ENCODE measurements around the gene NLRP11. TPM values are rescaled to one million over a fixed set of nuclear protein-coding genes. Genes with fewer than 3 reads are reported as not detected.

Gene NLRP11
- total and polyA plus RNA-seq, 9 of the 15 experiments (the other 6 are each of a cell fraction or from before 2014, with no cell fraction given) = 0.07 to 0.29 (median 0.12) TPM; not detected in 1

DNA sequence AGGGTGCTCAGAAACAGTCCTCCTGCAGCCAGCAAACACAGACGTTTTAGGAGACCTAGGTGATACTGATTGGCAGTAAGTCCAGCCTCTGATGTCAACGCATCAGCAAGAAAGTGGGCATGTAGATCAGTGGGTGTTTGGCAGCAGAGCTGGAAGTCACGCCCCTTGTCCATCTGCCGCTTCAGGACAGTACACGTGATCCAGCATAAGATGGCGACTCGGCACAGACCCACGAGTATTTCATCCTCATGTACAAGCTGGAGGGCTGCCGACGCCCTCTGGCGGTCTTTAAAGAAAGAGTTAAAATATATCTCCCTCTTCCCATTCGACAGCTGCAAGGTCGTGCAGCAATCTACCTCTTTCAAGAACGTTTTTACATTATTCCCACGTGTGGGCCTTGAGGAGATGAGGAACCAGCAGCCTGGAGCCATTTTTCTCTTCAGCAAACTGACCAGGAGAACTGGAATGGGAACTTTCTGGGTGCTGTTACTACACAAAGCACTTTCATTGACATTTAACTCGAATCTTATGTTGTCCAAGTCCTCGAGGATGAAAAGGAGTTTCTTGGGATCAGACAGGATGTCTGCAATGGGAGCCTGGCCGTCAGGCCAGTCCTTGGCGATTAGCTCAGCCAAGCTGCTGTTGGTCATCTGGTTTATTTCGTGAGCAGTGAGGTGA lies 22.3 kb downstream of the NLRP11 start (continued):
- TF ChIP-seq STAT5B (CRISPR knock-in tag; IDR thresholded peaks at IDR 0.05) (no peak), ZNF12 (CRISPR knock-in tag; IDR thresholded peaks at IDR 0.05) (no peak), NBN (IDR thresholded peaks at IDR 0.05; ENCODE audit: low read depth) (no peak), RAD51 (IDR thresholded peaks at IDR 0.05; ENCODE audit: borderline replicate concordance, low read depth) (peak; percentile 86), SP2 (IDR thresholded peaks at IDR 0.05; ENCODE audit: extremely low read depth, low read depth, low read length, poor library complexity, severe bottlenecking) (no peak), HNRNPLL (IDR thresholded peaks at IDR 0.05; ENCODE audit: low read depth, low read length, poor library complexity, severe bottlenecking) (no peak), PHF20 (IDR thresholded peaks at IDR 0.05; ENCODE audit: partially characterized antibody) (peak; percentile 72), ZNF696 (CRISPR knock-in tag; conservative IDR thresholded peaks at IDR 0.05) (no peak), NFIC (IDR thresholded peaks at IDR 0.05) (peak; percentile 19; the same call in 1 of the 2 replicates), SMARCE1 (IDR thresholded peaks at IDR 0.05) (no peak), ZFPM2 (CRISPR knock-in tag; IDR thresholded peaks at IDR 0.05) (no peak), HNRNPH1 (optimal IDR thresholded peaks at IDR 0.05; ENCODE audit: low read depth, low read length) (no peak), CBX2 (IDR thresholded peaks at IDR 0.05; ENCODE audit: insufficient read depth, low read length, poor library complexity, severe bottlenecking) (no peak), ZNF184 (CRISPR knock-in tag; IDR thresholded peaks at IDR 0.05) (no peak), ZNF408 (CRISPR knock-in tag; IDR thresholded peaks at IDR 0.05; ENCODE audit: low read depth) (no peak), SAFB2 (IDR thresholded peaks at IDR 0.05; ENCODE audit: borderline replicate concordance, low read depth, low read length, severe bottlenecking) (no peak), ZNF140 (CRISPR knock-in tag; IDR thresholded peaks at IDR 0.05) (no peak), SREBF2 (CRISPR knock-in tag; IDR thresholded peaks at IDR 0.05) (no peak), PHTF2 (CRISPR knock-in tag; IDR thresholded peaks at IDR 0.05) (no peak), ZKSCAN8 (CRISPR knock-in tag; IDR thresholded peaks at IDR 0.05) (no peak), POLR3A (IDR thresholded peaks at IDR 0.05; ENCODE audit: borderline replicate concordance, extremely low read depth, insufficient read depth, insufficient read length) (no peak), HCFC1 (IDR thresholded peaks at IDR 0.05; ENCODE audit: low read depth, low read length) (0 out of 2 replicates have a peak, but pooled peaks have one; percentile 17)
- TF ChIP-seq, protein P1, sequence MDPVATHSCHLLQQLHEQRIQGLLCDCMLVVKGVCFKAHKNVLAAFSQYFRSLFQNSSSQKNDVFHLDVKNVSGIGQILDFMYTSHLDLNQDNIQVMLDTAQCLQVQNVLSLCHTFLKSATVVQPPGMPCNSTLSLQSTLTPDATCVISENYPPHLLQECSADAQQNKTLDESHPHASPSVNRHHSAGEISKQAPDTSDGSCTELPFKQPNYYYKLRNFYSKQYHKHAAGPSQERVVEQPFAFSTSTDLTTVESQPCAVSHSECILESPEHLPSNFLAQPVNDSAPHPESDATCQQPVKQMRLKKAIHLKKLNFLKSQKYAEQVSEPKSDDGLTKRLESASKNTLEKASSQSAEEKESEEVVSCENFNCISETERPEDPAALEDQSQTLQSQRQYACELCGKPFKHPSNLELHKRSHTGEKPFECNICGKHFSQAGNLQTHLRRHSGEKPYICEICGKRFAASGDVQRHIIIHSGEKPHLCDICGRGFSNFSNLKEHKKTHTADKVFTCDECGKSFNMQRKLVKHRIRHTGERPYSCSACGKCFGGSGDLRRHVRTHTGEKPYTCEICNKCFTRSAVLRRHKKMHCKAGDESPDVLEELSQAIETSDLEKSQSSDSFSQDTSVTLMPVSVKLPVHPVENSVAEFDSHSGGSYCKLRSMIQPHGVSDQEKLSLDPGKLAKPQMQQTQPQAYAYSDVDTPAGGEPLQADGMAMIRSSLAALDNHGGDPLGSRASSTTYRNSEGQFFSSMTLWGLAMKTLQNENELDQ (CRISPR knock-in tag; IDR thresholded peaks at IDR 0.05; ENCODE audit: borderline replicate concordance) = no peak
- TF ChIP-seq, protein P2, sequence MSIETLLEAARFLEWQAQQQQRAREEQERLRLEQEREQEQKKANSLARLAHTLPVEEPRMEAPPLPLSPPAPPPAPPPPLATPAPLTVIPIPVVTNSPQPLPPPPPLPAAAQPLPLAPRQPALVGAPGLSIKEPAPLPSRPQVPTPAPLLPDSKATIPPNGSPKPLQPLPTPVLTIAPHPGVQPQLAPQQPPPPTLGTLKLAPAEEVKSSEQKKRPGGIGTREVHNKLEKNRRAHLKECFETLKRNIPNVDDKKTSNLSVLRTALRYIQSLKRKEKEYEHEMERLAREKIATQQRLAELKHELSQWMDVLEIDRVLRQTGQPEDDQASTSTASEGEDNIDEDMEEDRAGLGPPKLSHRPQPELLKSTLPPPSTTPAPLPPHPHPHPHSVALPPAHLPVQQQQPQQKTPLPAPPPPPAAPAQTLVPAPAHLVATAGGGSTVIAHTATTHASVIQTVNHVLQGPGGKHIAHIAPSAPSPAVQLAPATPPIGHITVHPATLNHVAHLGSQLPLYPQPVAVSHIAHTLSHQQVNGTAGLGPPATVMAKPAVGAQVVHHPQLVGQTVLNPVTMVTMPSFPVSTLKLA (conservative IDR thresholded peaks at IDR 0.05) = peak; percentile 64 to 81
